Gastrocnemius medialis (tissue), 4 donors: ENCODE data around the gene CYP2D6. TPM values are rescaled to one million over a fixed set of nuclear protein-coding genes. Genes with fewer than 3 reads are reported as not detected.
"Not testable (repeated sequence)": the region's sequence is repeated elsewhere in the genome, so short reads cannot be mapped to it uniquely, and the experiment has no call there.

Experiments
- ATAC-seq, 2 donors: fragments of 150-250 bp; one replicate each; pipeline ENCODE4 v1.9.1; 2016
- DNase-seq, 2 donors: peaks; one replicate each; pipeline ENCODE4 v3.0.0-alpha.2; 2019
- H3K27ac ChIP-seq, 4 donors: fragments of 200-600 bp; sonication (generic); 1 replicate in 1 of 4; 2 replicates in 3 of 4; pipeline ENCODE4 v1.5.1; 2016 to 2018; ENCODE audit warnings: mild to moderate bottlenecking in 2 of 4, moderate library complexity in 1 of 4
- H3K27me3 ChIP-seq, 3 donors: fragments of 200-600 bp; sonication (generic) in 2 of 3; 1 replicate in 1 of 3; 2 replicates in 2 of 3; pipeline versions ENCODE4 v1.5.1 to v1.6.0; 2016 to 2019; ENCODE audit warnings: mild to moderate bottlenecking in 1 of 3, moderate library complexity in 1 of 3
- H3K36me3 ChIP-seq, 2 donors: fragments of 200-600 bp; sonication (generic) in 1 of 2; one replicate each; pipeline ENCODE4 v1.5.1; 2017 to 2018
- H3K4me1 ChIP-seq, 2 donors: fragments of 200-600 bp; sonication (generic) in 1 of 2; one replicate each; pipeline ENCODE4 v1.5.1; 2016 to 2017; ENCODE audit warnings: mild to moderate bottlenecking in 2 of 2
- H3K4me3 ChIP-seq, 4 donors: fragments of 200-600 bp; sonication (generic) in 3 of 4; 1 replicate in 1 of 4; 2 replicates in 3 of 4; pipeline ENCODE4 v1.5.1; 2016 to 2019; ENCODE audit warnings: mild to moderate bottlenecking in 2 of 4
- H3K9me3 ChIP-seq, 3 donors: fragments of 200-600 bp; sonication (generic) in 2 of 3; 1 replicate in 1 of 3; 2 replicates in 2 of 3; pipeline ENCODE4 v1.5.1; 2016 to 2019
- POLR2A ChIP-seq, 2 donors: fragments of 450-650 bp; IDR thresholded peaks; one replicate each; pipeline ENCODE4 v1.6.1; 2017; ENCODE audit warnings: antibody characterized with exemption in 2 of 2, mild to moderate bottlenecking in 2 of 2, moderate library complexity in 2 of 2
- in situ Hi-C, 4 donors: fragments of 200-750 bp; cut with MboI; loops; one replicate each; pipeline versions ENCODE4 v1.15.0 to v1.8.0; 2017; ENCODE audit warnings: low sequenced_read_pairs in 4 of 4
- intact Hi-C: fragments of 100-400 bp; cut with DNase I; formaldehyde crosslinking; loops from one replicate; pipeline ENCODE4 v1.15.1; 2023; ENCODE audit warnings: low total_unique reads
- total RNA-seq, 4 donors: library from RNA; depleted of rRNA; stranded (reverse); fragments of >200 nt; gene quantifications; one replicate each; pipeline versions ENCODE4 v1.1.0 to v1.2.3, GENCODE V29; 2016
- TF ChIP-seq, protein P1 (sequence below), 5 experiments: fragments of 450-650 bp in 3 of 5; fragments of 200-600 bp in 2 of 5; sonication (generic) in 2 of 5; IDR thresholded peaks in 4 of 5; conservative IDR thresholded peaks in 1 of 5; 1 replicate in 4 of 5; 2 replicates in 1 of 5; pipeline ENCODE4 v1.5.1; 2016 to 2019; ENCODE audit warnings: antibody characterized with exemption in 5 of 5, mild to moderate bottlenecking in 3 of 5, moderate library complexity in 3 of 5

CYP2D6 gene
- under 1 TPM in 2 of 4 donors, not detected in 2; 0.15 to 0.24 TPM for total RNA-seq

DNA sequence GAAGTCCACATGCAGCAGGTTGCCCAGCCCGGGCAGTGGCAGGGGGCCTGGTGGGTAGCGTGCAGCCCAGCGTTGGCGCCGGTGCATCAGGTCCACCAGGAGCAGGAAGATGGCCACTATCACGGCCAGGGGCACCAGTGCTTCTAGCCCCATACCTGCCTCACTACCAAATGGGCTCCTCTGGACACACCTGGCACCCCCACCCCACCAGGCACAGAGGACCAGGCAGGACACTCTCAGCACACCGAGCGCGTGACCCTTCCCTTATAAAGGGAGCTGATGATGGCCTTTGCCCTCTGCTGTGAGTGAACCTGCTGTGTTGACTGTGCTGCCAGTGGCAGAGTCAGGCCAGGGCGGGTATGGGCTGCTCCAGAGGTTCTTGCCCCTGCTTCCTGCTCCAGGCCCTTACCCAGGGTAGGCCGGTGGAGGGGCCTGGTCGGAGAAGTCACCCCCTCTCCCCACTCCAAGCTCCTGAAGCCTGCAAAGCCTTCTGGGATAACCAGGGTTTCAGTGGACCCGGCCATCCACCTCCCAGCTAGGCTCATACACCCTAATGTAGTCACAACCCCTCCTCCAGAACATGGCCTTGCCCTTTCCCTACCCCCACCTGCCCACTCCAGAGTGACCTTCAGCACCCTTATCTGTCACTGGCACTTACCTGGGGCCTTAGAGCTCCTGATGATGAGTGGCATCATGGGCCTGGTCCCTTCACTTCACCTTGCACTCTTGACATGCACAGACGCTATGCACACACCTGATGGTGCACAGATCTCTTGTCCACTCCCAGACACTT is at the start of gene CYP2D6:
CYP2D6 (minus strand) TSS at position 172 of the 793 bp plus-strand sequence; CDS start at position 153, 19 bp downstream.
- H3K27ac ChIP-seq, H3K36me3 ChIP-seq, DNase-seq, H3K9me3 ChIP-seq, H3K27me3 ChIP-seq, H3K4me1 ChIP-seq, ATAC-seq, intact Hi-C loops, in situ Hi-C loops, H3K4me3 ChIP-seq: not testable (repeated sequence)

DNA sequence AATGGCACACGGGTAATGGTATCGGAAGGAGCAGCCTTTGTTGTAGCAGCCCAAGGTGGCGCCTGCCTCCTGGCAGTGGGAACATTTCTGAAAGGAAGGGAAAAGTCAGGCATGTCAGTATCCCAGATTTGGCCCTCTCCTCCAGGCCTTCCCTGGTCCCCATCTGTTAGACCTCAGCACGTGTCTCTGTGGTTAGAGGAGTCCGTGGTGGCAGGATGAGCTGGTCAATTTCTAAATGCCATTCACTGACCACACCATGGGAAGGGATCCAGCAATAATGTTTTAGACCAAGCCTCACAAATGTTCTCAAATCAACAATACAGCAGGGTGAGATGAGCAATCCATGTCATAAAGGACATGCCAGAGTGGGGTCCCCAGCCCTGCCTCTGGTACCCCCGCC is 49.0 kb upstream of the CYP2D6 start:
- peaks cover 3 to 11% of the 10 kb centered on the region in 2 donors for H3K4me1 ChIP-seq

DNA sequence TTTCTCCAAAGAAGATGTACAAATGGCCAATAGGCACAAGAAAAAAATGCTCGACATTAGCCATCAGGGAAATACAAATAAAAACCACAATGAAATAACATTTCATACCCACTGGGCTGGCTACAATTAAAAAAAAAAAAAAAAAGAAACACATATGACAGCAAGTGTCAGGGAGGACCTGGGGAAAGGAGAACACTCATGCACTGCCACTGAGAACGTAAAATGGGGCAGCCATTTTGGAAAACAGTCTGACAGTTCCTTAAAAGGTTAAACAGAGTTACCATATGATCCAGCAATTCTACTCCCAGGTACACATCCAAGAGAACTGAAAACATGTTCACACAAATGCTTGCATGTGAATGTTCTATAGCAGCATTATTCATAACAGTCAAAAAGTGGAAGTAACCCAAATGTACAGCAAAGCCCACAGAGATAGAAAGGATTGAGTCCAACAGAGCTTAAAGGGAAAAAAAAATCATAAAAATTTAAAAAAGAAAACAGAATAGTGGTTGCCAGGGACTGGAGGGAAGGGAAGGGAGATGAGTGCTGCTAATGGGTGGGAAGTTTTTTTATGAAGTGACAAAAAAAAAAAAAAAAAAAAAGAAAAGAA is 48.4 kb upstream of the CYP2D6 start:
- H3K4me1 ChIP-seq, result peaks cover 3 to 11% of the 10 kb centered on the region in 2 donors
- H3K27me3 ChIP-seq, result no peaks in the 10 kb centered on the region
- in situ Hi-C loops (no loop called here), intact Hi-C loops (no loop called here)
- TF ChIP-seq, protein P1, sequence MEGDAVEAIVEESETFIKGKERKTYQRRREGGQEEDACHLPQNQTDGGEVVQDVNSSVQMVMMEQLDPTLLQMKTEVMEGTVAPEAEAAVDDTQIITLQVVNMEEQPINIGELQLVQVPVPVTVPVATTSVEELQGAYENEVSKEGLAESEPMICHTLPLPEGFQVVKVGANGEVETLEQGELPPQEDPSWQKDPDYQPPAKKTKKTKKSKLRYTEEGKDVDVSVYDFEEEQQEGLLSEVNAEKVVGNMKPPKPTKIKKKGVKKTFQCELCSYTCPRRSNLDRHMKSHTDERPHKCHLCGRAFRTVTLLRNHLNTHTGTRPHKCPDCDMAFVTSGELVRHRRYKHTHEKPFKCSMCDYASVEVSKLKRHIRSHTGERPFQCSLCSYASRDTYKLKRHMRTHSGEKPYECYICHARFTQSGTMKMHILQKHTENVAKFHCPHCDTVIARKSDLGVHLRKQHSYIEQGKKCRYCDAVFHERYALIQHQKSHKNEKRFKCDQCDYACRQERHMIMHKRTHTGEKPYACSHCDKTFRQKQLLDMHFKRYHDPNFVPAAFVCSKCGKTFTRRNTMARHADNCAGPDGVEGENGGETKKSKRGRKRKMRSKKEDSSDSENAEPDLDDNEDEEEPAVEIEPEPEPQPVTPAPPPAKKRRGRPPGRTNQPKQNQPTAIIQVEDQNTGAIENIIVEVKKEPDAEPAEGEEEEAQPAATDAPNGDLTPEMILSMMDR (IDR thresholded peaks at IDR 0.05 in 4 of 5, conservative IDR thresholded peaks at IDR 0.05 in 1 of 5), result no peak
- no peak for TF ChIP-seq POLR2A (IDR thresholded peaks at IDR 0.05)
- no peaks in the 10 kb centered on the region for H3K9me3 ChIP-seq
- H3K4me3 ChIP-seq, result no peak overlapping the region
- H3K36me3 ChIP-seq, result no peaks in the 10 kb centered on the region
- ATAC-seq, result no peak
- no peak for DNase-seq
- H3K27ac ChIP-seq, result no peak overlapping the region

More for the DNA sequence above, 49.0 kb upstream of the CYP2D6 start:
- in situ Hi-C loops (no loop called here), intact Hi-C loops (no loop called here)
- Histone ChIP-seq H3K9me3 (no peaks in the 10 kb centered on the region), H3K36me3 (no peaks in the 10 kb centered on the region), H3K27me3 (no peaks in the 10 kb centered on the region), H3K27ac (no peak overlapping the region), H3K4me3 (no peak overlapping the region)
- DNase-seq (no peak), ATAC-seq (no peak)
- TF ChIP-seq, protein P1 (IDR thresholded peaks at IDR 0.05 in 4 of 5, conservative IDR thresholded peaks at IDR 0.05 in 1 of 5), result no peak
- TF ChIP-seq POLR2A (IDR thresholded peaks at IDR 0.05), result no peak

- no peak overlapping the region for H3K4me3 ChIP-seq
- in situ Hi-C loops (no loop called here), intact Hi-C loops (no loop called here)
- H3K4me1 ChIP-seq, result peaks cover 6 to 12% of the 10 kb centered on the region in 2 donors
- TF ChIP-seq POLR2A (IDR thresholded peaks at IDR 0.05), result no peak
- TF ChIP-seq, protein P1 (IDR thresholded peaks at IDR 0.05 in 4 of 5, conservative IDR thresholded peaks at IDR 0.05 in 1 of 5), result no peak
- no peak overlapping the region for H3K27ac ChIP-seq
- ATAC-seq (no peak), DNase-seq (no peak)
- no peaks in the 10 kb centered on the region for H3K36me3 ChIP-seq
- H3K9me3 ChIP-seq, result no peaks in the 10 kb centered on the region
- H3K27me3 ChIP-seq, result no peaks in the 10 kb centered on the region
Measured at GRCh38 chr22:42177891-42178336, 47.3 kb upstream of the CYP2D6 start.

- ATAC-seq (no peak), DNase-seq (no peak)
- peaks cover 9 to 16% of the 10 kb centered on the region in 2 donors for H3K4me1 ChIP-seq
- no peaks in the 10 kb centered on the region for H3K36me3 ChIP-seq
- H3K4me3 ChIP-seq, result no peak overlapping the region
- H3K27ac ChIP-seq, result no peak overlapping the region
- H3K9me3 ChIP-seq, result no peaks in the 10 kb centered on the region
- intact Hi-C loops (no loop called here), in situ Hi-C loops (no loop called here)
- TF ChIP-seq, protein P1 (IDR thresholded peaks at IDR 0.05 in 4 of 5, conservative IDR thresholded peaks at IDR 0.05 in 1 of 5), result no peak
- TF ChIP-seq POLR2A (IDR thresholded peaks at IDR 0.05), result no peak
- H3K27me3 ChIP-seq, result no peaks in the 10 kb centered on the region
Measured at GRCh38 chr22:42176255-42176915, 45.8 kb upstream of the CYP2D6 start.
